Tongue (tissue), 1 donor: ENCODE measurements around the gene CBY1. TPM values are rescaled to one million over a fixed set of nuclear protein-coding genes. Genes with fewer than 3 reads are reported as not detected.

Experiments
- total RNA-seq: library from RNA; depleted of rRNA; stranded (reverse); fragments of >200 nt; gene quantifications from one replicate; pipeline ENCODE4 v1.2.3, GENCODE V29; 2014

Gene CBY1
- total RNA-seq, 1 donor from 2014 or later = 15.2 TPM

Other genes starting within 250 kb of the CBY1 start
- gene KCNJ4, start 201.4 kb upstream of the CBY1 start, total RNA-seq = not detected
- gene KDELR3, start 188.5 kb upstream of the CBY1 start, total RNA-seq = 22.3 TPM
- gene DDX17, start 150.3 kb upstream of the CBY1 start, total RNA-seq = 554 TPM
- 3.9 TPM for gene DMC1, start 86.5 kb upstream of the CBY1 start, total RNA-seq
- gene FAM227A, start 246 bp upstream of the CBY1 start, total RNA-seq = 1.9 TPM
- 58.8 TPM for gene TOMM22, start 25.3 kb downstream of the CBY1 start, total RNA-seq
- gene JOSD1, start 44.3 kb downstream of the CBY1 start, total RNA-seq = 47.1 TPM
- gene GTPBP1, start 49.3 kb downstream of the CBY1 start, total RNA-seq = 64.9 TPM
- gene SUN2, start 99.4 kb downstream of the CBY1 start, total RNA-seq = 173 TPM
- 9.3 TPM for gene DNAL4, start 137.5 kb downstream of the CBY1 start, total RNA-seq
- gene NPTXR, start 187.4 kb downstream of the CBY1 start, total RNA-seq = 12.3 TPM
- gene CBX6, start 215.6 kb downstream of the CBY1 start, total RNA-seq = 29.7 TPM